HG02571 (cell line): ENCODE data around the gene GNB1L.

Source experiments
- ATAC-seq: cut with Tn5 transposase; IDR thresholded peaks from one replicate; pipeline ENCODE4 v1.9.1; 2021; ENCODE audit warnings: mild to moderate bottlenecking, moderate library complexity; ENCODE audit not compliant: unreplicated experiment

GNB1L gene

DNA sequence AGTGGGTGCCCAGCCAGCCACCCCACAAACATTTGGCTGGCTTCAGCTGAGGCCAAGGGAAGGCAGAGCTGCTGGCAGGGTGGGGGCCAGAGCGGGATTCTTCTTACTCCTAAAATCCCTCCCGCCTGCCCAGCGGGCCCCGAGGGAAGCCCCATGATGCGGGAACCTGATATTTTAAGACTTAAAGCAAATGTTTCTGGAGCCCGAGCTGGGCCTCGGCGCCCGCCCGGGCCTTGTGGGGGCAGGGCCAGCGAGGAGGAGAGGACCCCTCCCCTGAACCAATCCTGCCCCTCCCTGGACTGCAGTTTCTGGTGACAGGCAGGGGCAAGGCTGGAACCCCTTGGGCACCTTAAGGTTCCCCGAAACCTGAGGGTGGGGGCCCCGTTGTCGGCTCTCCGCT lies 114.1 kb downstream of the GNB1L start:
- ATAC-seq = no peak

GRCh38 chr22:19739911-19740449 lies 114.7 kb downstream of the GNB1L start:
- ATAC-seq = no peak

GRCh38 chr22:19739448-19739895 lies 115.2 kb downstream of the GNB1L start:
- ATAC-seq = no peak

DNA sequence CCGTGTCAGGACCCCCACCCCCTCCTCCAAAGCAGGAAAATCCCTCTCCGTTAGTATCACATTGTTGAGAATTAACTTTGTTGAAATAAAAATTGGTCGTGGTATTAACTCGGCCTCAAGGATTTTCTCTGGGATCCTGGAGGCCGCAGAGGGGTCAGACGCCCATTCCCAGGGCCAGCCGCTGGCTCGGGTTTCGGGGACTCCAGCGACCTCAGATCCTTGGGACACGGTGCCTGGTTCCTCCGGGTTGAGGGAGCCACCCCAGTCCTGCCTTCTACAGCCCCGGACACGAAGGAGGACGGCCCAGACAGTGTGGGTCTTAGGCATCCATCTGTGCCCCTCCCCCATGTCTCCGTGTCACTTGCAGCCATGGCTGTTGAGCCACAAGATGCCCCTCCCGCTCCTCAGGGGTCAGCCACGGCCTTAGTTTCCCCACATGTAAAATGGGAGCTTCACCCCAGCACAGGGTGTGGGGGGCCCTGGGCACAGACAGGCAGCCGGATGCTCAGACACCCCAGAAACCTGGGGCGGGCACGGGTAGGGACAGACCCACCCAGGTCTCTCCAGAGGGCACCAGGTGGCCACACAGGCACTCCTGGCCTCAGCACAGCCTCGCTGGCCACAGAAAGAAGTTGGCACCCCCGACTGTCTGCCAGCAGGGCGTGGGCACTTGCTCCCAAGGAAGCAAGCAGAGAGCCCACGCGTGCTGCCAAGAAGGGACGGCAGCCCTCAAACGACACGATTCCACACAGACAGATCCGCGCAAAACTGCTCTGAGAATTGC lies 115.8 kb downstream of the GNB1L start:
- no peak for ATAC-seq

DNA sequence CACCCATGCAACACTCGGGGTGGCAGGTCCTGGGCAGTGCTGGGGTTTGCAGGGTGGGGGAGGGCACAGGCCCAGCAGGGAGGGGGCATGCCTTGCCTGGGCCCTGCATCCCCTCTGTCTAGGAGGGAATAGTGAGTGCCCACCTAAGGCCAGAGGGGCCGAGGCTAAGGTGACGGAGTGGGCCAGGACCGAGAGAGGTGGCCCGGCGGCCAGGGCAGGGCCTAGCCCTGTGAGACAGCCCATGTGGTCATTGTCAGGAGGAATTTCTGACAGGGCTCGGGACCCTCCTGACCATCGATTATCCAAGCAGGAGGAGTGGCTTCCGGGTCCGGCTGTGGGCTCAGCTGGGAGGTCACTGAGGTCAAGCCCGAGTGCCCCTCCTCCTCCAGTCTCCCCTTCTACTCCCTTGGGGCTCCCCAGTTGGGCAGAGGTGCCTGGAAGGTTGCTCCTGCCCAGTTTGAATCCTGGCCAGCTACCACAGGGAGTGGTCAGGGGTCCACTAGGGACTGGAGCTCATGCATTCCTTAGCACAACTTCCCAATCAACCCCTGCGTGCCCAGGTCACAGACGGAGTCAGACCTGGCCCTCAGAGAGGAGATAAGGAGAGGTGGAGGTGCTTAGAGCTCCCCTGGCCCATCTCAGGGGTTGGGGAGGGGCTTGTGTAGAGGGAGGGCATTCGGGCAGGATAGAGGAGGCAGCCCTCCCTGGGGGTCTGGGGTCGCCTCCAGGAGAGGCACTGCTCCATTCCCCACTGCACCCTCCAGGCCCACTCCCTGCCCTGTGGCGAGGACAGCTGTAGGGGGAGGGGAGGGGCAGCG lies 116.6 kb downstream of the GNB1L start:
- no peak for ATAC-seq

DNA sequence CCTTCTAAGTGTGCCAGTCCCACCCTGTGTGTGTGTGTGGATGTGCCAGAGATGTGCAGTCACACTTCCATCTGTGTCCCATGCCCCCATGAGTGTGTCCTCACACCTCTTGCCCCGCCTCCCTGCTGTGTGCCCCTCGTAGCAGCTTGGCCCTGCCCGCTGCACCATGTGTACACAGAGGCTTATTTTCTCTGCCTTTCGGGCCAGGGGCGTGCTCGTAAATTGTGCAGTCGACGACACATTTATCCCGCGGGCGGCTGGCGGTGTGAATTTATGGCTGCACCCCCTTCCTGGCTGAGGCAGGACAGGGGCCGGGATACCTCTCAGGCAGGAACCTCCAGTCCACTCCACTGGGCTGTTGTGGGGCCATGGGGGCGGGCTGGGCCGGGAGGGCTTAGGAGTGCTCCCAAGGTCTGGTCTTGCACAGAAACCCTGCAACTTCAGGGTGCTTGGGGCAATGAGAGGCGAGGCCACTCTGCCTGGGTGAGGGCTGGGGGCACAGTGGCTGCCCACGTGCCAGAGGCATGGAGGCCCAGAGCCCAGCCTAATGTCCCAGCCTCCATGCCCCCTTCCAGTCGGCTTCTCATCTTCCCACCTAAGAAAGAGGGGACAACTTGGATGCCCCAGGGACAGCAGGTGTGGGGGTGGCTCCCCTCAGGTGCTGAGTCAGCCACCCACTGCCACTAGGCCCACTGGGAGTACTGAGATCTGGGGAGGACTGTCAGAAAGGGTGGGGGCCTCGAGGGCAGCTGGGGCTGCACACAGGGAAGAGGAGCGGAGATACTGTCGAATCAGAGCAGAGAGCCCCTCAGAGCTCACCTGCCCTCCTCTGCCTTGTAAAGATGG lies 118.8 kb downstream of the GNB1L start:
- ATAC-seq = no peak

GRCh38 chr22:19734837-19735382 lies 119.8 kb downstream of the GNB1L start:
- ATAC-seq = no peak

DNA sequence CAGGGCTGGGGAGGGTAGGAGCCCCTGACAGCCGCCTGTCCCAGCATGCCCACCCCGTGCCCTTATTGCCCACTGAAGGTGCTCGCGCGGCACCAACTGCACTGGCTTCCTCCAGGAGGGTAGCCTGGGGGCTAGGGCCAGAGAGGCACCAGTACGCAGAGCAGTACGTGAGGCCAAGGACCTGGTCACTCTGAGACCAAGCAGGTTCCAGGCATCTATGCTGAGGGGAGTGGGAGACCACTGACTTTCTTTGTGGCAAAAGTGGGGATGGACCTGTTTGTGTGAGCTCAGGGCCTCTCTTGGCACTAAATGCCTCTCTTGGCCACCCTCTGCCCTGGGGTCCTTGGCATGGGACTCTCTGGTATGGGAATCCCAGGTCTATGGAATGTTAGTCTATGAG lies 120.5 kb downstream of the GNB1L start:
- ATAC-seq = no peak

- ATAC-seq = no peak
Observed at GRCh38 chr22:19733755-19734154, 120.9 kb downstream of the GNB1L start.
